ENCODE measurements around the gene HOXB6. TPM values are rescaled to one million over a fixed set of nuclear protein-coding genes. Genes with fewer than 3 reads are reported as not detected.

Gene HOXB6
- total RNA-seq, 1 donor from 2014 or later = 0.40 TPM

Other genes with a start within 250 kb of the HOXB6 start
- gene SKAP1, start 174.8 kb downstream of the HOXB6 start, total RNA-seq = 0.22 TPM in 1 of 2 replicates, not detected in the other
- gene HOXB1, start 74.0 kb downstream of the HOXB6 start, total RNA-seq = not detected in 2 replicates
- 0.20 and 0.22 TPM in 2 replicates for gene HOXB2, start 59.9 kb downstream of the HOXB6 start, total RNA-seq
- gene HOXB4, start 26.6 kb downstream of the HOXB6 start, total RNA-seq = 0.87 and 1.2 TPM in 2 replicates
- 1.7 and 1.8 TPM in 2 replicates for gene HOXB3, start 14.7 kb downstream of the HOXB6 start, total RNA-seq
- under 0.01 TPM in 1 of 2 replicates, not detected in the other for gene HOXB5, start 11.2 kb downstream of the HOXB6 start, total RNA-seq
- gene HOXB7, start 6.0 kb upstream of the HOXB6 start, total RNA-seq = under 0.01 and 1.3 TPM in 2 replicates
- 0.22 TPM in 1 of 2 replicates, not detected in the other for gene HOXB8, start 10.3 kb upstream of the HOXB6 start, total RNA-seq
- under 0.01 TPM in 1 of 2 replicates, not detected in the other for gene HOXB9, start 21.4 kb upstream of the HOXB6 start, total RNA-seq
- not detected in 2 replicates for gene PRAC1, start 117.5 kb upstream of the HOXB6 start, total RNA-seq
- gene PRAC2, start 118.2 kb upstream of the HOXB6 start, total RNA-seq = not detected in 2 replicates
- gene HOXB13, start 123.8 kb upstream of the HOXB6 start, total RNA-seq = under 0.01 TPM in 1 of 2 replicates, not detected in the other
- gene TTLL6, start 212.2 kb upstream of the HOXB6 start, total RNA-seq = not detected in 2 replicates
- gene CALCOCO2, start 226.0 kb upstream of the HOXB6 start, total RNA-seq = 19.6 and 31.7 TPM in 2 replicates